Measurements from ENCODE around the gene PRM1.

Gene PRM1

GRCh38 chr16:11258553-11259492 is 22.3 kb downstream of the PRM1 start:
- no peaks in the 10 kb centered on the region for H3K9me3 Mint-ChIP-seq
- H3K4me1 Mint-ChIP-seq, result peaks cover 15% of the 10 kb centered on the region
- H3K36me3 Mint-ChIP-seq (ENCODE audit: low read depth), result no peaks in the 10 kb centered on the region
- H3K27ac Mint-ChIP-seq, result peak overlapping the region in 1 of 3 experiments; percentile 18
- H3K27me3 Mint-ChIP-seq (ENCODE audit: low read depth), result peaks cover 15% of the 10 kb centered on the region
- H3K4me3 Mint-ChIP-seq, result peak overlapping the region in 2 of 3 experiments; percentile 22 to 38
- no peak for TF ChIP-seq CTCF (IDR thresholded peaks at IDR 0.05; ENCODE audit: unreplicated experiment in 3 of 3)

- peak; percentile 60 to 70 (median 67) for TF ChIP-seq CTCF (IDR thresholded peaks at IDR 0.05; ENCODE audit: unreplicated experiment in 3 of 3)
- H3K36me3 Mint-ChIP-seq (ENCODE audit: low read depth), result peaks cover 5% of the 10 kb centered on the region
- peak overlapping the region; percentile 90 to 99 (median 92) for H3K4me3 Mint-ChIP-seq
These were observed 23.8 kb downstream of the PRM1 start for GRCh38 chr16:11257131-11257938.

GRCh38 chr16:11256661-11257130 is 24.4 kb downstream of the PRM1 start:
- no peak for TF ChIP-seq CTCF (IDR thresholded peaks at IDR 0.05; ENCODE audit: unreplicated experiment in 3 of 3)
- H3K27ac Mint-ChIP-seq, result peak overlapping the region; percentile 92 to 98 (median 98)

More at GRCh38 chr16:11257131-11257938, 23.8 kb downstream of the PRM1 start:
- Mint-ChIP-seq H3K27ac (peak overlapping the region; percentile 92 to 98 (median 98)), H3K27me3 (ENCODE audit: low read depth) (peaks cover 15% of the 10 kb centered on the region), H3K4me1 (peaks cover 28% of the 10 kb centered on the region), H3K9me3 (no peaks in the 10 kb centered on the region)

GRCh38 chr16:11255737-11256660 is 25.1 kb downstream of the PRM1 start, which contains the start of gene SOCS1:
TSS of gene SOCS1 (minus strand) at chr16:11256204. CDS start at chr16:11255478, 726 bp downstream.
- Mint-ChIP-seq H3K4me1 (peaks cover 28% of the 10 kb centered on the region), H3K27me3 (ENCODE audit: low read depth) (peaks cover 15% of the 10 kb centered on the region), H3K4me3 (peak within 1 kb of the TSS; percentile 90 to 99 (median 92)), H3K36me3 (ENCODE audit: low read depth) (peaks cover 5% of the 10 kb centered on the region), H3K27ac (peak within 1 kb of the TSS; percentile 92 to 98 (median 98)), H3K9me3 (no peaks in the 10 kb centered on the region)
- peak; percentile 93 to 99 (median 95) for TF ChIP-seq CTCF (IDR thresholded peaks at IDR 0.05; ENCODE audit: unreplicated experiment in 3 of 3)

More at GRCh38 chr16:11256661-11257130, 24.4 kb downstream of the PRM1 start:
- peaks cover 15% of the 10 kb centered on the region for H3K27me3 Mint-ChIP-seq (ENCODE audit: low read depth)
- H3K9me3 Mint-ChIP-seq, result no peaks in the 10 kb centered on the region
- peak overlapping the region; percentile 90 to 99 (median 92) for H3K4me3 Mint-ChIP-seq
- H3K36me3 Mint-ChIP-seq (ENCODE audit: low read depth), result peaks cover 5% of the 10 kb centered on the region
- H3K4me1 Mint-ChIP-seq, result peaks cover 28% of the 10 kb centered on the region
